HEK293T (cell line): ENCODE data around the gene LMCD1.

Source experiments
- CTCF ChIA-PET: fragments of 350-600 bp; formaldehyde crosslinking; extraction: SDS; loops from one replicate; lab custom pipeline; 2021; ENCODE audit warnings: antibody characterized with exemption, inconsistent platforms; lab: Yijun Ruan, JAX
- POLR2A ChIA-PET: fragments of 350-600 bp; formaldehyde crosslinking; extraction: SDS; loops from one replicate; lab custom pipeline; 2020; ENCODE audit warnings: antibody characterized with exemption, inconsistent platforms; lab: Yijun Ruan, JAX
- DNase-seq: peaks from one replicate; pipeline ENCODE4 v3.0.0; 2012; ENCODE audit warnings: mixed read lengths; ENCODE audit errors: extremely low spot score
- ARNT ChIP-seq: fragments of 450-650 bp; IDR thresholded peaks from 2 replicates; pipeline ENCODE4 v1.6.1; 2017; ENCODE audit warnings: mild to moderate bottlenecking
- BHLHE40 ChIP-seq: fragments of 450-650 bp; IDR thresholded peaks from 2 replicates; pipeline ENCODE4 v1.6.1; 2016; ENCODE audit warnings: mild to moderate bottlenecking, moderate library complexity, borderline replicate concordance
- CTBP1 ChIP-seq: fragments of 450-650 bp; IDR thresholded peaks from 2 replicates; pipeline ENCODE4 v1.6.1; 2016; ENCODE audit warnings: borderline replicate concordance
- ELF4 ChIP-seq: fragments of 450-650 bp; IDR thresholded peaks from 2 replicates; pipeline ENCODE4 v1.6.1; 2017; ENCODE audit warnings: antibody characterized with exemption
- FOXA1 ChIP-seq: fragments of 450-650 bp; IDR thresholded peaks from 2 replicates; pipeline ENCODE4 v1.6.1; 2016; ENCODE audit warnings: mild to moderate bottlenecking
- FOXK2 ChIP-seq: fragments of 450-650 bp; IDR thresholded peaks from 2 replicates; pipeline ENCODE4 v1.6.1; 2016; ENCODE audit warnings: mild to moderate bottlenecking
- FOXM1 ChIP-seq: fragments of 450-650 bp; IDR thresholded peaks from 2 replicates; pipeline ENCODE4 v1.6.1; 2017; ENCODE audit warnings: mild to moderate bottlenecking, borderline replicate concordance
- HDGF ChIP-seq: fragments of 450-650 bp; IDR thresholded peaks from 2 replicates; pipeline ENCODE4 v1.6.1; 2017; ENCODE audit warnings: antibody characterized with exemption, borderline replicate concordance
- L3MBTL2 ChIP-seq: fragments of 450-650 bp; conservative IDR thresholded peaks from 2 replicates; pipeline ENCODE4 v1.6.1; 2016; ENCODE audit warnings: mild to moderate bottlenecking
- LEF1 ChIP-seq: fragments of 450-650 bp; IDR thresholded peaks from 2 replicates; pipeline ENCODE4 v1.6.1; 2017; ENCODE audit warnings: mild to moderate bottlenecking, borderline replicate concordance
- NFRKB ChIP-seq: fragments of 450-650 bp; IDR thresholded peaks from 2 replicates; pipeline ENCODE4 v1.6.1; 2016; ENCODE audit warnings: mild to moderate bottlenecking, moderate library complexity
- PKNOX1 ChIP-seq: fragments of 450-650 bp; IDR thresholded peaks from 2 replicates; pipeline ENCODE4 v1.6.1; 2016
- SP1 ChIP-seq: fragments of 450-650 bp; IDR thresholded peaks from 2 replicates; pipeline ENCODE4 v1.6.1; 2017
- SUZ12 ChIP-seq: fragments of 450-650 bp; IDR thresholded peaks from 2 replicates; pipeline ENCODE4 v1.6.1; 2016; ENCODE audit warnings: mild to moderate bottlenecking
- TARDBP ChIP-seq: fragments of 450-650 bp; IDR thresholded peaks from 2 replicates; pipeline ENCODE4 v1.6.1; 2016
- ZNF384 ChIP-seq: fragments of 450-650 bp; IDR thresholded peaks from 2 replicates; pipeline ENCODE4 v1.6.1; 2016

The LMCD1 gene

GRCh38 chr3:8619548-8619947 is 117.9 kb downstream of the LMCD1 start:
- DNase-seq = no peak
- ChIA-PET POLR2A (no interaction called here), CTCF (interaction anchor here (1.4 kb wide), 1 partner anchor 11 kb away, joined by 5 read pairs; no protein-coding TSS in a partner anchor)
- TF ChIP-seq ARNT (no peak), ELF4 (no peak), SUZ12 (no peak), NFRKB (no peak), LEF1 (no peak), BHLHE40 (no peak), HDGF (no peak), L3MBTL2 (no peak), FOXM1 (no peak), TARDBP (no peak), CTBP1 (no peak), FOXA1 (no peak), PKNOX1 (no peak), SP1 (no peak), ZNF384 (no peak)

DNA sequence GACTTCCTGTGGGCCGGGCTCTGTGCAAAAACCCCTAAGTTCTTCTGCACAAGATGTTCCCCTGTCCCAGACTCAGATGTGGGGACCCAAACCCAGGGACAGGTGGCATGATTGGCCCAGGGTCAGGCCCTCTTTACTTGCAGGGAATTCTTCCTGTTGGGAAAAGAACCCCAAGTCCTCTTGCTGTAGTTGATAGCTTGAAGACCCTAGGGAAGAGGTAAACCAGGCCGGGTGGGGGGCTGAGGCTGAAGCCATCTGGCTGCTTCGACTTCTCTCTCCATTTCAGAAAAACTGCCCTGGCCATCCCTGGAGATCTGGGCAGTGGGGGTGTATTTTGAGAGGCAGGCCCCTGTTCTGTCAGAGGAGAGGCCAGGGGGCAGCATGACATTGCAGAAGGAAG is 119.5 kb downstream of the LMCD1 start:
- no peak for TF ChIP-seq BHLHE40
- no peak for TF ChIP-seq CTBP1
- no peak for TF ChIP-seq TARDBP
- no peak for TF ChIP-seq NFRKB
- TF ChIP-seq FOXM1 = no peak
- TF ChIP-seq PKNOX1 = no peak
- TF ChIP-seq SUZ12 = no peak
- TF ChIP-seq L3MBTL2 = no peak
- no peak for TF ChIP-seq FOXA1
- TF ChIP-seq LEF1 = no peak
- TF ChIP-seq ZNF384 = no peak
- TF ChIP-seq FOXK2 = no peak
- no peak for TF ChIP-seq HDGF
- TF ChIP-seq SP1 = no peak
- TF ChIP-seq ARNT = no peak
- DNase-seq = no peak
- POLR2A ChIA-PET = no interaction called here
- CTCF ChIA-PET = no interaction called here

GRCh38 chr3:8621872-8622271 is 120.2 kb downstream of the LMCD1 start:
- POLR2A ChIA-PET = no interaction called here
- no peak for DNase-seq
- no peak for TF ChIP-seq ELF4
- TF ChIP-seq ZNF384 = no peak
- no peak for TF ChIP-seq FOXK2
- TF ChIP-seq NFRKB = no peak
- no peak for TF ChIP-seq BHLHE40
- no peak for TF ChIP-seq SUZ12
- TF ChIP-seq CTBP1 = no peak
- TF ChIP-seq HDGF = no peak
- TF ChIP-seq FOXM1 = no peak
- CTCF ChIA-PET = interaction anchor here (0.9 to 1.2 kb wide), 2 partner anchors 178 to 198 kb away, joined by 3 to 4 read pairs; no protein-coding TSS in a partner anchor

- ChIA-PET CTCF (interaction anchor here (1.2 kb wide), 1 partner anchor 179 kb away, joined by 4 read pairs; no protein-coding TSS in a partner anchor), POLR2A (no interaction called here)
- no peak for TF ChIP-seq FOXK2
- no peak for TF ChIP-seq NFRKB
- TF ChIP-seq PKNOX1 = no peak
- TF ChIP-seq CTBP1 = no peak
- no peak for TF ChIP-seq ELF4
- no peak for TF ChIP-seq FOXA1
- no peak for TF ChIP-seq ARNT
- peak; percentile 65 for DNase-seq
Measured at GRCh38 chr3:8622873-8623691, 121.5 kb downstream of the LMCD1 start.

- DNase-seq = no peak
- CTCF ChIA-PET = no interaction called here
- POLR2A ChIA-PET = no interaction called here
- TF ChIP-seq BHLHE40 (no peak), SP1 (no peak), FOXM1 (no peak), TARDBP (no peak), L3MBTL2 (no peak), PKNOX1 (no peak)
Measured at GRCh38 chr3:8623741-8624140, 122.1 kb downstream of the LMCD1 start.
